Measurements from ENCODE around the gene SCN11A.

GRCh38 chr3:39095778-39096177, 44.0 kb upstream of the SCN11A start:
- TF ChIP-seq EZH2phosphoT487 (IDR thresholded peaks at IDR 0.05; ENCODE audit: low read depth) (no peak), CTCF (IDR thresholded peaks at IDR 0.05; ENCODE audit: low read depth, low read length) (no peak)
